ENCODE measurements around the gene PCGF2.
A peak's percentile ranks its signal among the peaks of the same experiment; 100 is the strongest.
"Not testable (repeated sequence)": the region's sequence is repeated elsewhere in the genome, so short reads cannot be mapped to it uniquely, and the experiment has no call there.

PCGF2 gene

GRCh38 chr17:38748149-38748891 lies at the start of gene PCGF2:
PCGF2 (minus strand) TSS chr17:38748336; CDS start chr17:38740402, 7,934 bp downstream.
- peaks cover 9 to 70% (median 64%) of the 10 kb centered on the region in 5 donors for H3K4me1 ChIP-seq (ENCODE audit: control insufficient read depth in 5 of 5, insufficient read depth in 5 of 5, low read length in 5 of 5)
- H3K9ac ChIP-seq (ENCODE audit: low read length in 5 of 5): peak within 1 kb of the TSS in 4 of 5 donors; percentile 62 to 80 (median 76)
- H3K9me3 ChIP-seq (ENCODE audit: control insufficient read depth in 5 of 5, low read length in 5 of 5): no peaks in the 10 kb centered on the region
- H3K27me3 ChIP-seq (ENCODE audit: control insufficient read depth in 5 of 5, insufficient read depth in 4 of 5, low read length in 5 of 5): peaks cover 0 to 25% (median 6%) of the 10 kb centered on the region in 5 donors
- H3K4me3 ChIP-seq (ENCODE audit: low read depth in 1 of 5, low read length in 5 of 5): peak within 1 kb of the TSS; percentile 67 to 94 (median 82)
- no peaks in the 10 kb centered on the region for H3K36me3 ChIP-seq (ENCODE audit: control insufficient read depth in 5 of 5, insufficient read depth in 5 of 5, low read length in 5 of 5)
- H3K27ac ChIP-seq (ENCODE audit: low read depth, low read length): peak within 1 kb of the TSS; percentile 75

GRCh38 chr17:38797828-38798227 lies 49.7 kb upstream of the PCGF2 start:
- peaks cover 15 to 37% (median 36%) of the 10 kb centered on the region in 5 donors for H3K4me1 ChIP-seq (ENCODE audit: control insufficient read depth in 5 of 5, insufficient read depth in 5 of 5, low read length in 5 of 5)
- H3K9me3 ChIP-seq (ENCODE audit: control insufficient read depth in 5 of 5, low read length in 5 of 5): no peaks in the 10 kb centered on the region
- peak overlapping the region; percentile 75 for H3K27ac ChIP-seq (ENCODE audit: low read depth, low read length)
- H3K4me3 ChIP-seq (ENCODE audit: low read depth in 1 of 5, low read length in 5 of 5): peak overlapping the region; percentile 12 to 94 (median 87)
- H3K9ac ChIP-seq (ENCODE audit: low read length in 5 of 5): peak overlapping the region in 4 of 5 donors; percentile 33 to 91 (median 78)
- no peaks in the 10 kb centered on the region for H3K27me3 ChIP-seq (ENCODE audit: control insufficient read depth in 5 of 5, insufficient read depth in 4 of 5, low read length in 5 of 5)
- peaks cover 11 to 19% (median 18%) of the 10 kb centered on the region in 5 donors for H3K36me3 ChIP-seq (ENCODE audit: control insufficient read depth in 5 of 5, insufficient read depth in 5 of 5, low read length in 5 of 5)

- Histone ChIP-seq H3K4me1 (ENCODE audit: control insufficient read depth in 5 of 5, insufficient read depth in 5 of 5, low read length in 5 of 5) (peaks cover 15 to 37% (median 36%) of the 10 kb centered on the region in 5 donors), H3K9me3 (ENCODE audit: control insufficient read depth in 5 of 5, low read length in 5 of 5) (no peaks in the 10 kb centered on the region), H3K27me3 (ENCODE audit: control insufficient read depth in 5 of 5, insufficient read depth in 4 of 5, low read length in 5 of 5) (no peaks in the 10 kb centered on the region), H3K36me3 (ENCODE audit: control insufficient read depth in 5 of 5, insufficient read depth in 5 of 5, low read length in 5 of 5) (peaks cover 9 to 17% (median 14%) of the 10 kb centered on the region in 5 donors), H3K9ac (ENCODE audit: low read length in 5 of 5) (peak overlapping the region in 3 of 5 donors; percentile 30 to 87 (median 30)), H3K27ac (ENCODE audit: low read depth, low read length) (no peak overlapping the region), H3K4me3 (ENCODE audit: low read depth in 1 of 5, low read length in 5 of 5) (peak overlapping the region in 4 of 5 donors; percentile 12 to 94 (median 52))
These were observed 49.0 kb upstream of the PCGF2 start for GRCh38 chr17:38797158-38797490.

GRCh38 chr17:38796451-38797157 lies 48.5 kb upstream of the PCGF2 start:
- peaks cover 15 to 37% (median 36%) of the 10 kb centered on the region in 5 donors for H3K4me1 ChIP-seq (ENCODE audit: control insufficient read depth in 5 of 5, insufficient read depth in 5 of 5, low read length in 5 of 5)
- H3K36me3 ChIP-seq (ENCODE audit: control insufficient read depth in 5 of 5, insufficient read depth in 5 of 5, low read length in 5 of 5): peaks cover 5 to 13% (median 9%) of the 10 kb centered on the region in 5 donors
- H3K4me3 ChIP-seq (ENCODE audit: low read depth in 1 of 5, low read length in 5 of 5): no peak overlapping the region
- no peak overlapping the region for H3K27ac ChIP-seq (ENCODE audit: low read depth, low read length)
- H3K9me3 ChIP-seq (ENCODE audit: control insufficient read depth in 5 of 5, low read length in 5 of 5): no peaks in the 10 kb centered on the region
- peak overlapping the region in 1 of 5 donors; percentile 30 for H3K9ac ChIP-seq (ENCODE audit: low read length in 5 of 5)
- H3K27me3 ChIP-seq (ENCODE audit: control insufficient read depth in 5 of 5, insufficient read depth in 4 of 5, low read length in 5 of 5): no peaks in the 10 kb centered on the region

GRCh38 chr17:38794221-38794620 lies 46.1 kb upstream of the PCGF2 start:
- no peaks in the 10 kb centered on the region for H3K27me3 ChIP-seq (ENCODE audit: control insufficient read depth in 5 of 5, insufficient read depth in 4 of 5, low read length in 5 of 5)
- H3K36me3 ChIP-seq (ENCODE audit: control insufficient read depth in 5 of 5, insufficient read depth in 5 of 5, low read length in 5 of 5): peaks cover 0 to 8% (median 3%) of the 10 kb centered on the region in 5 donors
- no peak overlapping the region for H3K9ac ChIP-seq (ENCODE audit: low read length in 5 of 5)
- H3K27ac ChIP-seq (ENCODE audit: low read depth, low read length): no peak overlapping the region
- no peaks in the 10 kb centered on the region for H3K9me3 ChIP-seq (ENCODE audit: control insufficient read depth in 5 of 5, low read length in 5 of 5)
- peaks cover 15 to 50% (median 35%) of the 10 kb centered on the region in 5 donors for H3K4me1 ChIP-seq (ENCODE audit: control insufficient read depth in 5 of 5, insufficient read depth in 5 of 5, low read length in 5 of 5)
- no peak overlapping the region for H3K4me3 ChIP-seq (ENCODE audit: low read depth in 1 of 5, low read length in 5 of 5)

- no peak overlapping the region for H3K27ac ChIP-seq (ENCODE audit: low read depth, low read length)
- H3K36me3 ChIP-seq (ENCODE audit: control insufficient read depth in 5 of 5, insufficient read depth in 5 of 5, low read length in 5 of 5): peaks cover 0 to 15% (median 10%) of the 10 kb centered on the region in 5 donors
- H3K4me3 ChIP-seq (ENCODE audit: low read depth in 1 of 5, low read length in 5 of 5): no peak overlapping the region
- H3K9ac ChIP-seq (ENCODE audit: low read length in 5 of 5): no peak overlapping the region
- peaks cover 0 to 25% (median 11%) of the 10 kb centered on the region in 5 donors for H3K4me1 ChIP-seq (ENCODE audit: control insufficient read depth in 5 of 5, insufficient read depth in 5 of 5, low read length in 5 of 5)
- H3K27me3 ChIP-seq (ENCODE audit: control insufficient read depth in 5 of 5, insufficient read depth in 4 of 5, low read length in 5 of 5): no peaks in the 10 kb centered on the region
- H3K9me3 ChIP-seq (ENCODE audit: control insufficient read depth in 5 of 5, low read length in 5 of 5): no peaks in the 10 kb centered on the region
These were observed 43.0 kb upstream of the PCGF2 start for GRCh38 chr17:38791162-38791561.

- Histone ChIP-seq H3K9ac (ENCODE audit: low read length in 5 of 5) (peak overlapping the region in 1 of 5 donors; percentile 4), H3K36me3 (ENCODE audit: control insufficient read depth in 5 of 5, insufficient read depth in 5 of 5, low read length in 5 of 5) (peaks cover 0 to 24% (median 17%) of the 10 kb centered on the region in 5 donors), H3K4me1 (ENCODE audit: control insufficient read depth in 5 of 5, insufficient read depth in 5 of 5, low read length in 5 of 5) (peaks cover 0 to 24% (median 10%) of the 10 kb centered on the region in 5 donors)
- H3K4me3 ChIP-seq (ENCODE audit: low read depth in 1 of 5, low read length in 5 of 5); H3K27me3 ChIP-seq (ENCODE audit: control insufficient read depth in 5 of 5, insufficient read depth in 4 of 5, low read length in 5 of 5); H3K27ac ChIP-seq (ENCODE audit: low read depth, low read length); H3K9me3 ChIP-seq (ENCODE audit: control insufficient read depth in 5 of 5, low read length in 5 of 5): not testable (repeated sequence)
These were observed 42.1 kb upstream of the PCGF2 start for GRCh38 chr17:38790148-38790707.

- no peaks in the 10 kb centered on the region for H3K9me3 ChIP-seq (ENCODE audit: control insufficient read depth in 5 of 5, low read length in 5 of 5)
- no peak overlapping the region for H3K4me3 ChIP-seq (ENCODE audit: low read depth in 1 of 5, low read length in 5 of 5)
- peaks cover 0 to 35% (median 27%) of the 10 kb centered on the region in 5 donors for H3K36me3 ChIP-seq (ENCODE audit: control insufficient read depth in 5 of 5, insufficient read depth in 5 of 5, low read length in 5 of 5)
- peaks cover 0 to 24% (median 10%) of the 10 kb centered on the region in 5 donors for H3K4me1 ChIP-seq (ENCODE audit: control insufficient read depth in 5 of 5, insufficient read depth in 5 of 5, low read length in 5 of 5)
- H3K27me3 ChIP-seq (ENCODE audit: control insufficient read depth in 5 of 5, insufficient read depth in 4 of 5, low read length in 5 of 5): no peaks in the 10 kb centered on the region
- H3K9ac ChIP-seq (ENCODE audit: low read length in 5 of 5): peak overlapping the region in 1 of 5 donors; percentile 23
- no peak overlapping the region for H3K27ac ChIP-seq (ENCODE audit: low read depth, low read length)
These were observed 41.0 kb upstream of the PCGF2 start for GRCh38 chr17:38789185-38789584.

- H3K27ac ChIP-seq (ENCODE audit: low read depth, low read length); H3K4me3 ChIP-seq (ENCODE audit: low read depth in 1 of 5, low read length in 5 of 5); H3K9ac ChIP-seq (ENCODE audit: low read length in 5 of 5); H3K9me3 ChIP-seq (ENCODE audit: control insufficient read depth in 5 of 5, low read length in 5 of 5); H3K27me3 ChIP-seq (ENCODE audit: control insufficient read depth in 5 of 5, insufficient read depth in 4 of 5, low read length in 5 of 5): not testable (repeated sequence)
- peaks cover 0 to 46% (median 37%) of the 10 kb centered on the region in 5 donors for H3K36me3 ChIP-seq (ENCODE audit: control insufficient read depth in 5 of 5, insufficient read depth in 5 of 5, low read length in 5 of 5)
- H3K4me1 ChIP-seq (ENCODE audit: control insufficient read depth in 5 of 5, insufficient read depth in 5 of 5, low read length in 5 of 5): peaks cover 0 to 24% (median 10%) of the 10 kb centered on the region in 5 donors
These were observed 39.9 kb upstream of the PCGF2 start for GRCh38 chr17:38787999-38788398.

All from subcutaneous abdominal adipose tissue (tissue), 5 donors.